PC-9 (cell line): ENCODE results near the gene SVOP. TPM values are rescaled to one million over a fixed set of nuclear protein-coding genes. Genes with fewer than 3 reads are reported as not detected.

Experiments used
- BruUV-seq: library from RNA; stranded (reverse); fragments of 400-500 nt; replicated peaks from 2 replicates; lab custom pipeline; 2021; lab: Mats Ljungman, UMichigan
- CTCF ChIA-PET: fragments of 300-600 bp; sonication (Branson Sonifier 250); formaldehyde crosslinking; loops from one replicate; lab custom pipeline; 2022; ENCODE audit warnings: antibody characterized with exemption; lab: Charles Lee
- POLR2A ChIA-PET: fragments of 300-600 bp; sonication (Branson Sonifier 250); formaldehyde crosslinking; loops from one replicate; lab custom pipeline; 2022; ENCODE audit warnings: antibody characterized with exemption; ENCODE audit not compliant: unreplicated experiment; lab: Charles Lee
- DNase-seq, 2 experiments: peaks; one replicate each; pipeline versions ENCODE4 v3.0.0 to v3.0.0-alpha.2; 2015 to 2022; ENCODE audit warnings: mixed read lengths in 1 of 2
- H2AFZ ChIP-seq: fragments of 200-600 bp; sonication (generic); 2 replicates; pipeline ENCODE4 v1.8.1; 2017; ENCODE audit warnings: antibody characterized with exemption
- H3F3A ChIP-seq: fragments of 200-600 bp; sonication (generic); 2 replicates; pipeline ENCODE4 v1.8.1; 2017; ENCODE audit warnings: antibody characterized with exemption, mild to moderate bottlenecking, low read depth; ENCODE audit not compliant: insufficient read depth
- H3K27ac ChIP-seq: fragments of 200-600 bp; sonication (generic); 2 replicates; pipeline ENCODE4 v1.6.1; 2016; ENCODE audit warnings: mixed run types
- H3K27me3 ChIP-seq: fragments of 200-600 bp; sonication (generic); 2 replicates; pipeline ENCODE4 v1.6.1; 2016; ENCODE audit warnings: low read depth, mixed run types; ENCODE audit not compliant: insufficient read depth
- H3K36me3 ChIP-seq: fragments of 200-600 bp; sonication (generic); 2 replicates; pipeline ENCODE4 v1.6.1; 2016; ENCODE audit warnings: low read depth, mixed run types
- H3K4me1 ChIP-seq: fragments of 200-600 bp; sonication (generic); replicated peaks from 2 replicates; pipeline ENCODE4 v1.6.1; 2016; ENCODE audit warnings: mixed run types; ENCODE audit not compliant: insufficient read depth
- H3K4me2 ChIP-seq: fragments of 200-600 bp; sonication (generic); 2 replicates; pipeline ENCODE4 v1.6.1; 2017; ENCODE audit warnings: mixed run types
- H3K4me3 ChIP-seq: fragments of 200-600 bp; sonication (generic); 2 replicates; pipeline ENCODE4 v1.6.1; 2016; ENCODE audit warnings: mixed run types
- H3K79me2 ChIP-seq: fragments of 200-600 bp; sonication (generic); 2 replicates; pipeline ENCODE4 v1.6.1; 2017; ENCODE audit warnings: low read depth, mixed run types
- H3K9me2 ChIP-seq: fragments of 200-600 bp; sonication (generic); 2 replicates; pipeline ENCODE4 v1.8.1; 2017; ENCODE audit warnings: mild to moderate bottlenecking; ENCODE audit not compliant: insufficient read depth
- H3K9me3 ChIP-seq: fragments of 200-600 bp; sonication (generic); 2 replicates; pipeline ENCODE4 v1.8.1; 2016; ENCODE audit warnings: low read depth; ENCODE audit not compliant: insufficient read depth
- H4K20me1 ChIP-seq: fragments of 200-600 bp; sonication (generic); 2 replicates; pipeline ENCODE4 v1.8.1; 2017; ENCODE audit not compliant: insufficient read depth
- CTCF ChIP-seq: fragments of 200-600 bp; sonication (generic); conservative IDR thresholded peaks from 2 replicates; pipeline ENCODE4 v1.6.1; 2017; ENCODE audit warnings: mixed run types, antibody characterized with exemption, mild to moderate bottlenecking, moderate library complexity
- EZH2 ChIP-seq: fragments of 200-600 bp; sonication (generic); IDR thresholded peaks from 2 replicates; pipeline ENCODE4 v1.8.0; 2017; ENCODE audit warnings: antibody characterized with exemption, low read depth
- intact Hi-C: fragments of 100-400 bp; cut with micrococcal nuclease; formaldehyde crosslinking; loops from one replicate; pipeline ENCODE4 v1.10.0; 2022; ENCODE audit not compliant: unreplicated experiment
- total RNA-seq: library from RNA; stranded (reverse); gene quantifications from 2 replicates; pipeline ENCODE4 v1.2.3, GENCODE V29; 2021

Gene SVOP
- total RNA-seq, 1 experiment from 2014 or later, result not detected

DNA sequence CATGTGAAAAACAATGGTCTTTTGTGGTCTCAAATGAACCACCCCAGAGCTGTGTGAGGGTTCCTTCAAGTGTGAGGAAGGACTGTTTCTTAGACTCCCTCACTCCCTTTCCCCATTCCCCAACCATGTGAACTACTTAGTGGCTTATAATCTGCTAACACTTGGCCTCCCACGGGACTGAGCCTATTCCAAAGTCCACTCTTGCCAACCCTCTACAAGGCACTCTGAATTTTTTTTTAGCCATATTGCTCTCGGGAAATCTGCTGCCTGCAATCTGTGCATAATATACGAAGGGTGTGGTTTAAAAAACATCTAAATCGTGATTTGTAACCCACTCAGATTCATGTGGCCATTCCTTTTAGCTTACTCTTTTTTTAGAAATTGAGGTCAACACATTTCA is 2.6 kb downstream of the SVOP start:
- Histone ChIP-seq H3F3A (no peaks in the 10 kb centered on the region), H3K4me2 (no peak overlapping the region), H3K27ac (no peak overlapping the region), H3K4me3 (no peak overlapping the region), H3K36me3 (no peaks in the 10 kb centered on the region), H3K9me3 (no peaks in the 10 kb centered on the region), H3K9me2 (no peaks in the 10 kb centered on the region), H4K20me1 (no peaks in the 10 kb centered on the region; the same call in 1 of the 2 replicates), H3K27me3 (peaks cover 58% of the 10 kb centered on the region), H2AFZ (no peak overlapping the region), H3K4me1 (no peaks in the 10 kb centered on the region), H3K79me2 (no peaks in the 10 kb centered on the region)
- BruUV-seq, result no TSS peak
- DNase-seq, result no peak
- intact Hi-C loops, result no loop called here
- no peak for TF ChIP-seq EZH2
- TF ChIP-seq CTCF, result no peak
- POLR2A ChIA-PET, result no interaction called here
- CTCF ChIA-PET, result no interaction called here

DNA sequence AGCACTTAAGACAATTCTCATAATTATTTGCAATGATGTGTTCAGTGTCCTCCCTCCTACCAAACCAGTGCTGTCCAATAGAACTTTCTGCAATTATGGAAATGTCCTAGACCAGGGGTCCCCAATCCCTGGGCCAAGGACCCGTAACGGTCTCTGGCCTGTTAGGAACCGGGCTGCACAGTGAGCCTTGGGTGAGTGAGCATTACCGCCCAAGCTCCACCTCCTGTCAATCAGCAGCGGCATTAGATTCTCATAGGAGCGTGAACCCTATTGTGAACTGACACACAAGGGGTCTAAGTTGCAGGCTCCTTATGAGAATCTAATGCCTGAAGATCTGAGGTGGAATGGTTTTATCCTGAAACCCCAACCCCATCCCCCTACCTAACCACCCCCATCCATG is 3.9 kb downstream of the SVOP start:
- CTCF ChIA-PET, result no interaction called here

GRCh38 chr12:109016016-109016415 is 4.9 kb downstream of the SVOP start:
- Histone ChIP-seq H3F3A (no peaks in the 10 kb centered on the region), H3K4me3 (no peak overlapping the region), H3K36me3 (no peaks in the 10 kb centered on the region), H3K27ac (no peak overlapping the region), H3K9me3 (no peaks in the 10 kb centered on the region), H3K27me3 (peaks cover 62% of the 10 kb centered on the region), H4K20me1 (no peaks in the 10 kb centered on the region), H3K4me2 (no peak overlapping the region), H3K9me2 (no peaks in the 10 kb centered on the region), H3K4me1 (no peaks in the 10 kb centered on the region), H3K79me2 (no peaks in the 10 kb centered on the region), H2AFZ (no peak overlapping the region)
- intact Hi-C loops, result no loop called here
- no peak for DNase-seq
- ChIA-PET POLR2A (no interaction called here), CTCF (no interaction called here)
- BruUV-seq, result no TSS peak
- TF ChIP-seq EZH2 (no peak), CTCF (no peak)

More for the DNA sequence above, 3.9 kb downstream of the SVOP start:
- H2AFZ ChIP-seq, result no peak overlapping the region
- no peaks in the 10 kb centered on the region for H3K4me1 ChIP-seq
- H3K79me2 ChIP-seq, result no peaks in the 10 kb centered on the region
- no peaks in the 10 kb centered on the region for H3K36me3 ChIP-seq
- H3K9me3 ChIP-seq, result no peaks in the 10 kb centered on the region
- peaks cover 58% of the 10 kb centered on the region for H3K27me3 ChIP-seq
- intact Hi-C loops, result no loop called here
- no peaks in the 10 kb centered on the region; the same call in 1 of the 2 replicates for H4K20me1 ChIP-seq
- POLR2A ChIA-PET, result no interaction called here
- H3K4me2 ChIP-seq, result no peak overlapping the region
- no TSS peak for BruUV-seq
- TF ChIP-seq EZH2 (no peak), CTCF (no peak)
- H3K4me3 ChIP-seq, result no peak overlapping the region
- no peaks in the 10 kb centered on the region for H3F3A ChIP-seq
- H3K9me2 ChIP-seq, result no peaks in the 10 kb centered on the region
- no peak overlapping the region for H3K27ac ChIP-seq
- DNase-seq, result no peak
